Measurements from ENCODE around the gene MSANTD1. TPM values are rescaled to one million over a fixed set of nuclear protein-coding genes. Genes with fewer than 3 reads are reported as not detected.

Gene MSANTD1
- total and polyA plus RNA-seq, 2 donors (not counting 3 experiments of a cell fraction or from before 2014, with no cell fraction given) = 0.14 to 1.2 TPM

DNA sequence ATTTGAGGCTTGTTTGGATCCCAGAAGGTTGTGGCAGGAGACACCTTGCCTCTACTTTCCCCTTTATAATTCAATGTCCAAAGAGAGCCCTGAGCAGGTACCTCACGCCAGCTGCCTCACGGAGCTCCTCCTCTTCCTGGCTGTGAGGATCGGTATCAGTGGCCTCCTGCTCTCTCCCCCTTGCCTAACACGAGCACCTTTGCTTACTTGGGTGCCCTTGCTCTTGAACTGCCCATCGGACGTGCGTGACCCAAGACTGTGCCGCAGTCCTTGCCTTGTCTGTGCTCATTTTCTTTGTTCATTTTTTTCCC is 27.8 kb upstream of the MSANTD1 start:
- DNase-seq (ENCODE audit: low read depth, low spot score) (no peak), FAIRE-seq (no peak)
- Histone ChIP-seq H3K9me3 (replicated peaks; ENCODE audit: control insufficient read depth, insufficient read depth, low read length) (no peaks in the 10 kb centered on the region), H3K4me1 (ENCODE audit: control insufficient read depth, extremely low read depth, insufficient read depth, low read length) (no peaks in the 10 kb centered on the region), H3K4me2 (ENCODE audit: insufficient read depth, low read length) (no peak overlapping the region), H3K4me3 (replicated peaks in 1 of 3; ENCODE audit: insufficient read depth in 1 of 3, low read depth in 1 of 3, low read length in 3 of 3) (no peak overlapping the region), H3K27ac (ENCODE audit: insufficient read depth, low read depth, low read length) (no peak overlapping the region), H3K36me3 (ENCODE audit: control insufficient read depth in 2 of 2, extremely low read depth in 1 of 2, insufficient read depth in 2 of 2, low read length in 2 of 2) (peaks cover 8 to 49% of the 10 kb centered on the region in 2 experiments), H2AFZ (ENCODE audit: low read depth, low read length) (no peak overlapping the region), H3K9ac (replicated peaks; ENCODE audit: extremely low read depth, insufficient read depth, low read length) (no peak overlapping the region), H3K79me2 (ENCODE audit: control insufficient read depth, insufficient read depth, low read length) (no peaks in the 10 kb centered on the region), H4K20me1 (replicated peaks; ENCODE audit: control insufficient read depth, extremely low read depth, insufficient read depth, low read length) (no peaks in the 10 kb centered on the region), H3K27me3 (ENCODE audit: control insufficient read depth in 2 of 2, insufficient read depth in 2 of 2, low read length in 2 of 2) (no peaks in the 10 kb centered on the region), H3K9me1 (replicated peaks; ENCODE audit: control insufficient read depth, extremely low read depth, insufficient read depth, low read length) (no peaks in the 10 kb centered on the region)
- TF ChIP-seq POLR2AphosphoS5 (IDR thresholded peaks at IDR 0.05; ENCODE audit: insufficient read depth, low read depth, low read length) = no peak
- TF ChIP-seq MAX (IDR thresholded peaks at IDR 0.05; ENCODE audit: insufficient read depth, insufficient read length) = no peak
- no peak for TF ChIP-seq CTCF (IDR thresholded peaks at IDR 0.05; ENCODE audit: extremely low read depth in 1 of 2, insufficient read depth in 1 of 2, low read depth in 1 of 2, low read length in 2 of 2)
- TF ChIP-seq JUN (IDR thresholded peaks at IDR 0.05; ENCODE audit: borderline replicate concordance, insufficient read depth, insufficient read length, low read depth) = no peak
- no peak for TF ChIP-seq EZH2 (IDR thresholded peaks at IDR 0.05; ENCODE audit: borderline replicate concordance, low read depth, low read length, severe bottlenecking)
- no peak for TF ChIP-seq POLR2A (IDR thresholded peaks at IDR 0.05; ENCODE audit: low read depth, low read length)
- TF ChIP-seq FOS (IDR thresholded peaks at IDR 0.05; ENCODE audit: borderline replicate concordance, insufficient read depth, low read length) = no peak
- no peak for TF ChIP-seq GATA2 (IDR thresholded peaks at IDR 0.05; ENCODE audit: insufficient read depth, insufficient read length, low read depth, low read length)
- TF ChIP-seq MYC (IDR thresholded peaks at IDR 0.05; ENCODE audit: low read depth, low read length) = no peak
- POLR2A ChIA-PET = no interaction called here
- dilution Hi-C loops (cut with MboI; ENCODE audit: extremely low pct_ligation_motif_present, low sequenced_read_pairs) = no loop called here
- intact Hi-C loops (cut with micrococcal nuclease) = no loop called here
- CTCF ChIA-PET = interaction anchor here (1.0 kb wide), 1 partner anchor 10 kb away, joined by 3 read pairs; no protein-coding TSS in a partner anchor
- BruUV-seq (replicated peaks) = no TSS peak
